Ascending aorta (tissue), 2 donors: ENCODE measurements around the gene LRP1B. TPM values are rescaled to one million over a fixed set of nuclear protein-coding genes. Genes with fewer than 3 reads are reported as not detected.

Experiments used
- DNase-seq, 2 donors: peaks; one replicate each; pipeline ENCODE4 v3.0.0-alpha.2; 2019; ENCODE audit warnings: low spot score in 2 of 2
- H3K27ac ChIP-seq, 2 donors: fragments of 200-600 bp; sonication (generic); one replicate each; pipeline ENCODE4 v1.5.1; 2016 to 2017; ENCODE audit warnings: mild to moderate bottlenecking in 1 of 2
- H3K27me3 ChIP-seq: fragments of 200-600 bp; sonication (generic); one replicate; pipeline ENCODE4 v1.5.1; 2017
- H3K36me3 ChIP-seq, 2 donors: fragments of 200-600 bp; sonication (generic); one replicate each; pipeline ENCODE4 v1.5.1; 2016
- H3K4me1 ChIP-seq, 2 donors: fragments of 200-600 bp; sonication (generic); one replicate each; pipeline ENCODE4 v1.5.1; 2016 to 2017; ENCODE audit warnings: mild to moderate bottlenecking in 1 of 2
- H3K4me3 ChIP-seq, 2 donors: fragments of 200-600 bp; sonication (generic); one replicate each; pipeline ENCODE4 v1.5.1; 2016 to 2017; ENCODE audit warnings: mild to moderate bottlenecking in 1 of 2
- H3K9me3 ChIP-seq, 2 donors: fragments of 200-600 bp; sonication (generic); one replicate each; pipeline ENCODE4 v1.5.1; 2016
- CTCF ChIP-seq, 3 experiments: fragments of 200-600 bp in 2 of 3; fragments of 450-650 bp in 1 of 3; sonication (generic) in 2 of 3; IDR thresholded peaks; one replicate each; pipeline ENCODE4 v1.5.1; 2016 to 2019; ENCODE audit warnings: antibody characterized with exemption in 3 of 3, mild to moderate bottlenecking in 1 of 3, moderate library complexity in 1 of 3
- intact Hi-C: fragments of 100-400 bp; cut with DNase I; formaldehyde crosslinking; loops from one replicate; pipeline ENCODE4 v1.15.1; 2023
- total RNA-seq: library from RNA; depleted of rRNA; stranded (reverse); fragments of >200 nt; gene quantifications from one replicate; pipeline ENCODE4 v1.1.0, GENCODE V29; 2016

The LRP1B gene
- total RNA-seq, 1 donor from 2014 or later = not detected

GRCh38 chr2:140627136-140627535 lies 1503.7 kb downstream of the LRP1B start:
- no peaks in the 10 kb centered on the region for H3K9me3 ChIP-seq
- H3K27me3 ChIP-seq = no peaks in the 10 kb centered on the region
- intact Hi-C loops = no loop called here
- TF ChIP-seq CTCF (IDR thresholded peaks at IDR 0.05) = no peak
- no peak for DNase-seq
- H3K4me3 ChIP-seq = no peak overlapping the region
- H3K36me3 ChIP-seq = no peaks in the 10 kb centered on the region
- H3K4me1 ChIP-seq = no peaks in the 10 kb centered on the region
- no peak overlapping the region for H3K27ac ChIP-seq

GRCh38 chr2:140624200-140624599 lies 1506.6 kb downstream of the LRP1B start:
- no peak for DNase-seq
- no peak for TF ChIP-seq CTCF (IDR thresholded peaks at IDR 0.05)
- Histone ChIP-seq H3K4me3 (no peak overlapping the region), H3K27me3 (no peaks in the 10 kb centered on the region), H3K4me1 (no peaks in the 10 kb centered on the region), H3K36me3 (no peaks in the 10 kb centered on the region), H3K9me3 (no peaks in the 10 kb centered on the region), H3K27ac (no peak overlapping the region)
- intact Hi-C loops = no loop called here

DNA sequence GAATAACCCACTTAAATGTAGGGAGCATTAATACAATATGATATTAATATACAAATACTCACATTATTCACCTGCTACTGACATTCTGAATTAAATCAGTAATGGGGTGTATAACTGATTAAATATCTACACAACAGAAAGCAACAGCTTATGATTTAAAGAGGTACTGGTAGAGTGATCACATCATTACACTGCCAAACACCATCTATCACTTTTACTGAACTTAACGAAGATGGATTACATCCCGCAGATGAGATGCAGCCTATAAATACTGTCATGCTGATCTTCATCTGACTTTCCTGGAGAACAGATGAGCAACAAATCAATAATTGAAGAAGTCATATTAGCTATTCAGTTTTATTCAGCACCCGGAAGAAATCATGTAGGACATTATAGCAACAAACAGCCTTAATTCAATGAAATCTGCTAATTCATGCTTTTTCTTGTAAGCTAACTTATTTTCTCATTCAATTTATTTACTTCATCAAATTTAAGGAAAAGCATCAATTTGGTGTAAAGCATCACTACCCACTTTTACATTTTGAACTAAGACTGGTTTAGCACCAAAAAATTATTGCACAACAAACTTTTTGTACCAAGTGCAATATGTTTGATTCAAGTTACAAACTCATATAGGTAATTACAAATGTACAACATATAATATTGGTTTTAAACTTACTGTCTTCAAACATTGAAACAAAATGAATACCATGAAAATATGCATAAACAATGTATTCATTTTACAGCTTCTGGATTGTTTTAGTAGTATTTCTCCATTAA lies 1509.0 kb downstream of the LRP1B start:
- H3K27ac ChIP-seq = no peak overlapping the region
- H3K36me3 ChIP-seq = no peaks in the 10 kb centered on the region
- no peaks in the 10 kb centered on the region for H3K9me3 ChIP-seq
- intact Hi-C loops = no loop called here
- no peak for DNase-seq
- no peaks in the 10 kb centered on the region for H3K27me3 ChIP-seq
- H3K4me1 ChIP-seq = no peaks in the 10 kb centered on the region
- TF ChIP-seq CTCF (IDR thresholded peaks at IDR 0.05) = no peak
- H3K4me3 ChIP-seq = no peak overlapping the region

GRCh38 chr2:140604788-140605187 lies 1526.0 kb downstream of the LRP1B start:
- H3K27ac ChIP-seq = no peak overlapping the region
- no peak for DNase-seq

GRCh38 chr2:140604096-140604495 lies 1526.7 kb downstream of the LRP1B start:
- Histone ChIP-seq H3K36me3 (no peaks in the 10 kb centered on the region), H3K9me3 (no peaks in the 10 kb centered on the region), H3K4me3 (no peak overlapping the region), H3K27ac (no peak overlapping the region), H3K4me1 (no peaks in the 10 kb centered on the region), H3K27me3 (no peaks in the 10 kb centered on the region)
- intact Hi-C loops = no loop called here
- DNase-seq = no peak
- no peak for TF ChIP-seq CTCF (IDR thresholded peaks at IDR 0.05)

More at GRCh38 chr2:140604788-140605187, 1526.0 kb downstream of the LRP1B start:
- H3K4me3 ChIP-seq = no peak overlapping the region
- H3K27me3 ChIP-seq = no peaks in the 10 kb centered on the region
- no peaks in the 10 kb centered on the region for H3K36me3 ChIP-seq
- intact Hi-C loops = no loop called here
- H3K4me1 ChIP-seq = no peaks in the 10 kb centered on the region
- H3K9me3 ChIP-seq = no peaks in the 10 kb centered on the region
- no peak for TF ChIP-seq CTCF (IDR thresholded peaks at IDR 0.05)
